Fibroblast of villous mesenchyme (primary cell): Measurements from ENCODE around the gene SHANK3. TPM values are rescaled to one million over a fixed set of nuclear protein-coding genes. Genes with fewer than 3 reads are reported as not detected.
"Not testable (repeated sequence)": the region's sequence is repeated elsewhere in the genome, so short reads cannot be mapped to it uniquely, and the experiment has no call there.

Experiments used
- DNase-seq: peaks from one replicate; pipeline ENCODE4 v3.0.0-alpha.2; 2010; ENCODE audit warnings: low read depth
- H3K4me3 ChIP-seq: 2 replicates; pipeline ENCODE4 v1.5.1; 2011; ENCODE audit warnings: low read depth, mild to moderate bottlenecking, low read length
- CTCF ChIP-seq: IDR thresholded peaks from 2 replicates; pipeline ENCODE4 v1.5.1; 2012; ENCODE audit warnings: low read depth, mild to moderate bottlenecking, low read length; ENCODE audit not compliant: insufficient read depth
- total RNA-seq: library from RNA; depleted of rRNA; stranded (reverse); fragments of >200 nt; gene quantifications from 2 replicates; pipeline ENCODE4 v1.2.3, GENCODE V29; 2012

SHANK3 gene
- total RNA-seq, 1 donor, result 0.86 TPM

DNA sequence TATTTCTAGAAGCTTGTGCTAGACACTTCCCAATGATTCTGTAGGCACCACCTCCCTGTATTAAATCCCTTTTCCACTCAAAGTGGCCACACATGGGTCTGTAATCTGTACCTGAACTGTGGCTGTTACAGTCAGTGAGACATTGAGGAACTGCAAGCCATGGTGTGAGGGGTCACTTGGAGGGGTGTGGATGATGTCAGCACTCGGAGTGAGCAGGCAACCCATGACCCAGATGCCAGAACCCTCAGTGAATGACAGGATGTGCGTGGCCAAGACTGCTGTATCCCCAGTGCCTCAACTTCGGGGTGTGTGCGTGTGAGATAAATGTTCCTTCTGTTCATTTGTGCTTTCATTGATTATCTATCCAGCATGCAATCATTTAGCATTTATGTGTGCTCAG is 14.7 kb upstream of the SHANK3 start:
- no peak for DNase-seq
- TF ChIP-seq CTCF, result no peak
- H3K4me3 ChIP-seq, result no peak overlapping the region

- H3K4me3 ChIP-seq, DNase-seq: not testable (repeated sequence)
These were observed 12.9 kb upstream of the SHANK3 start for GRCh38 chr22:50659711-50660110.

DNA sequence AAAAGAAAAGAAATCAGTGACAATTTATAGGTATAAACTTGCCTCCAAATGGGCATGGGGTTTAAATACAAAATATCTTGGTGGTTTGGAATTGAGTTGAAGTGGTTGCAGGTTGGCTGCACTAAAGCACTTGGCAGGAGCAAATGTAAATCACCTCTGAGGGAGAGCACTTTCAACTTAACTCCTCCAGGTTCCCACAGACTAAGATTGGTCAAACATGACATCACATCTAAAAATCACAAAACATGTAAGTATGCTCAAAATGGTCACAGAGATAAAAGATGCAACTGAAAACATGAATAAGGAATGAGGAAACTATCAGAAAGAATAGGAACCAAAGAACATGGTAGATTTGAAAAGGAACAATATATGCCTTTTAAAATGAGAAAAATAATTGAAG is 12.3 kb upstream of the SHANK3 start:
- no peak for TF ChIP-seq CTCF
- H3K4me3 ChIP-seq, result no peak overlapping the region
- DNase-seq, result no peak

DNA sequence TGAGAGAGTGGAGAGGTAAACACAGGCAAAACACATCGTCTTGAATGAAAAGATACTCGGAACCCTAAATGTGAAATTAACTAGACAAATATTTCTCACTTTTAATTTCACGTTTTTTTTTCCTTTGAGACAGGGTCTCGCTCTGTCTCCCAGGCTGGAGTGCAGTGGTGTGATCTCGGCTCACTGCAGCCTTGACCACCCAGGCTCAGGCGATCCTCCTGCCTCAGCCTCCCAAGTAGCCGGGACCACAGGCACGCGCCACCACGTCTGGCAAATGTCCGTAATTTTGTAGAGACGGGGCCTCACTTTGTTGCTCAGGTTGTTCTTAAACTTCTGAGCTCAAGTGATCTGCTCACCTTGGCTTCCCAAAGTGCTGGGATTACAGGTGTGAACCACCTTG is 7.4 kb upstream of the SHANK3 start:
- DNase-seq, result no peak
- no peak overlapping the region for H3K4me3 ChIP-seq
- no peak for TF ChIP-seq CTCF

DNA sequence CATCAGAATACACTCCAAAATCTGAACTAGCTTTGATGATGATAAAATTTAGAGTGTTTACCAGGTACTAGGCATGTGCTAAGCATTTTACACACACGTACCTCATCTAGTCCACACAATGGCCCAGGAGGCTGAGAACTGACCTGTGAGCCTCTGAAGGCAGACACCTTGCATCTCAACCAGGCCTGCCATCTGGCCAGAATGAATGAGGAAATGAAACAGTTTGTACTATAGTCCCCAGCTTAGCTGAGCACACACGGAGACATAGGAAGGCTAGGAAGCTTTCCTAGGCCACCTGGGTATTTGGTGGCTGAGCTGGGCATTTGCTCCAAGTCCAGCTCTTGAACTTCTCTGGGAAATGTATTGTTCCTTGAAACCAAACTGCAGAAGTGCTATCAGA is 6.9 kb upstream of the SHANK3 start:
- H3K4me3 ChIP-seq, result no peak overlapping the region
- no peak for DNase-seq
- TF ChIP-seq CTCF, result no peak

GRCh38 chr22:50670513-50670912 is 2.1 kb upstream of the SHANK3 start:
- no peak overlapping the region for H3K4me3 ChIP-seq
- no peak for TF ChIP-seq CTCF
- no peak for DNase-seq

DNA sequence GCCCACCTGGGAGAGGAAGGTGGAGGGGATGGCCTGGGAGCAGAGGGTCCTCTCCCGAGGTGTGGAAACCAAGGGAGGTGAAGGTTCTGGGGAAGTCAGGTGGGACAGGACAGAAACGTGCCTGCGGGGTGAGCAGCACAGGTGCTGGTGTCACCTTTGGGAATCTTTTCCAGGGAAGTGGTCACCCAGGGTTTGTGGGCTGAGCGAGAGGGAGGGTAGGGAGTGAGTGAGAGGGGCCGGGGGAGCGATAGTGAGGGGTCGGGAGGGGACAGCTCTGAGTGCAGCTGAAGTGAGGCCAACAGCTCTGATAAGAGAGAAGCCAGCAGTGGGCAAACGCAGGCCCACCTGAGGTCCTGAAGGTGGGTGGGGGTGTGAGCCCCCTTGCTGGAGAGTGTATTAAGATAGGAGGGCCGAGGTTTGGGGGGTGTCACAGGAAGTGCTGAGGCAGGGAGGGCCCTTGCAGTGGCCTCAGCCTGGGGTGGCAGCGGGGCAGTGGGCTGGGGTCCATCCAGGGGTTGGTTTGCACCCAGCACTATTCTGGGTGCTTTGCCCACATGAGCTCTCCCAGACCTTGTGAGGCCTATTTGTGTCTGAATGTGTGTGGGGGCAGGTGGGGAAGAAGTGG is 1.6 kb upstream of the SHANK3 start:
- no peak for DNase-seq
- TF ChIP-seq CTCF, result no peak
- H3K4me3 ChIP-seq, result no peak overlapping the region

DNA sequence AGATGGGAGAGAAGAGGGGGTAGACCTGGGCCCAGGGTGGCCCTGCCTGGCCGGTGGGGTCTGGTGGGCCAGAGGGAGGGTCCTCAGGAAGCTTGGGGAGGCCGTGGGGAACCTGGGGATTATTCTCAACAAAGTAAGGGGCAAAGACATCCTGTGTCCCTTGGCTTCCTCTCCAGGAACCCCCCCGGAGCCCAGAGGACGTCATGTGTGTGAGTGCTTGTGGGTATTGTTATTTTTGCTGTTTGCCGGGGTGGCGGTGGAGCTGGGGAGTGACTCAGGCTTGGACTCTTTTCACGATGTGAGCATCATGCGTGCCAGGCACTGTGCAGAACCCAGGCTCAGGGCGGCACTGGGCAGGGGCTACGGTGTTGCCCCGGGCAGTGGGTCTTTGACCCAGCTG is 982 bp upstream of the SHANK3 start:
- TF ChIP-seq CTCF, result no peak
- no peak overlapping the region for H3K4me3 ChIP-seq
- DNase-seq, result no peak
